ENCODE results near the gene THEM4.

The THEM4 gene

GRCh38 chr1:151831605-151832004, 77.7 kb downstream of the THEM4 start, which contains the start of gene RORC:
Gene RORC (minus strand): TSS chr1:151831802. CDS start chr1:151831764, 38 bp downstream.
- in situ Hi-C loops (cut with HindIII; ENCODE audit: low pct_ligation_motif_present, low pct_unique_long_range_greater_than_20kb, low sequenced_read_pairs): no loop called here
- no peak for DNase-seq

DNA sequence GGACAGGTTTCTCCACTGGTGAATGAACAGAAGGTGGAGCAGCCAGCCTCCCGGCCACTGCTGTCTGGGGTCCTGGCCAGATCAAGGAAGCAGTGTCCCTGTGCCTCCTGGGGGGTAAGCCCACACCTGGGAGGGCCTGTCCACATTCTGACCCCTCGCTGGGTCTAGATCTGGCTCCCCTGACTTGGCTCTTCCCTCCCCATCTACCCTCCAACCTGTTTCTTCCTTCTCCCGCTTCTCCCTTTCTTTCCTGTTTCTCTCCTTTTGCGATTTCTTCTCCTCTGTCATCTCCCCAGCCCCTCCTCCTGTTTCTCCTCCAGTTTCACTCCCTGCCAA, 78.1 kb downstream of the THEM4 start:
- DNase-seq: no peak
- in situ Hi-C loops (cut with HindIII; ENCODE audit: low pct_ligation_motif_present, low pct_unique_long_range_greater_than_20kb, low sequenced_read_pairs): no loop called here

GRCh38 chr1:151830055-151830454, 79.3 kb downstream of the THEM4 start:
- DNase-seq: no peak
- in situ Hi-C loops (cut with HindIII; ENCODE audit: low pct_ligation_motif_present, low pct_unique_long_range_greater_than_20kb, low sequenced_read_pairs): no loop called here

- in situ Hi-C loops (cut with HindIII; ENCODE audit: low pct_ligation_motif_present, low pct_unique_long_range_greater_than_20kb, low sequenced_read_pairs): no loop called here
- DNase-seq: no peak
Measured at GRCh38 chr1:151829352-151830046, 79.8 kb downstream of the THEM4 start.

DNA sequence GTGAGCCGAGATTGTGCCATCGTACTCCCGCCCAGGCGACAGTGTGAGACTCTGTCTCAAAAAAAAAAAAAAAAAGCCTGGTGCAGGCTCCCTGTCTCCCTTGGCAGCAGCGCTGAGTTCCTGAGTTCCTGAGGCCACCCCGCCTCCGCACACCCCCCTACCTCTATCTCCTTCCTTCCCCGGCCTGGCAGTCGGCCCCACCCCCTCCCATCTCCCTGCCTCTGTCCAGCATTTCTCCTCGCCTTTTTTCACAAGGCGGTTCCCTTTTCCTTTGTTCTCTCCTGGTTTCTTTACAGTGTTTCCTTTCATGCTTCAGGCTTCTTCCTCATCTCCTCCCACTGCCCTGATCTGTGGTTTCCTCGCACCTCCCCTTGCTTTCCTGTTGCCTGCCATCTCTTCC, 80.4 kb downstream of the THEM4 start:
- no peak for DNase-seq
- in situ Hi-C loops (cut with HindIII; ENCODE audit: low pct_ligation_motif_present, low pct_unique_long_range_greater_than_20kb, low sequenced_read_pairs): no loop called here

DNA sequence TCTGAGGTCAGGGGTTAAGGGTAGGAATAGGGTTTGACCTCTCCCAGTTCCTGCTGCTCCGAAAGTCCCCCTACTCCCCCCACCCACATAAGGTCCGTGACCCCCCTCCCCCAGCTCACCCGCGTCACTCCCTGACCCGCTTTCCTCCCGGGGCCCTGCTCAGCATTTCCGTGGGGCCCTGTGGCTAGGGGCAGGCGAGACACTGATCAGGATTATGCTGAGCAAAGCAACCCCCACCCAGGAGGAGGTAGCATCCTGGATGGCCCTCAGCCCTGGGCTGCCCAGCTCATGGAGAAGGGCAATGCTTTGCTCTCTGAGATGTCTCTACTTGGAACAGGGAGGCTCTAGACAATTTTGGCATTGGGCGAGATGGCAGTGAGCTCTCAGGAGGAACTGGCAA, 81.5 kb downstream of the THEM4 start:
- in situ Hi-C loops (cut with HindIII; ENCODE audit: low pct_ligation_motif_present, low pct_unique_long_range_greater_than_20kb, low sequenced_read_pairs): no loop called here
- DNase-seq: no peak

- no peak for DNase-seq
- in situ Hi-C loops (cut with HindIII; ENCODE audit: low pct_ligation_motif_present, low pct_unique_long_range_greater_than_20kb, low sequenced_read_pairs): no loop called here
Measured at GRCh38 chr1:151825751-151826660, 83.3 kb downstream of the THEM4 start.

DNA sequence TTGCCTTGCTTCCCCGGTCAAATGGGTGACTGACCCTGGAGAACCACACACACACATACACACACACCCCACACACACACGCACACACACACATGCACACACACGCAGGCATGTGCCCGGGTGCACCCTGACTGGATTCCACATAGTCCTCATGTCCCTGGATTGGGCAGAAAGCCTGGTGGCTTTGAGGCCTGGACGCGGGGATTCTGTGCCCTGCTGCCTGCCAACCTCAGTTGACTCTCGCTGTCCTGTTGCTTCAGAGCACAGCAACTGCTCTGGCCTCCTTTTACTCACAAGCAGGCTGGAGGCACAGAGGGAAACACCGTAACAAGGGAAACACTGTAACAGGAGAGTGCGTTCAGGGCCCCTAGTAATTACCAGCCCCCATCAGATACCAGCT, 84.1 kb downstream of the THEM4 start:
- DNase-seq: no peak
- in situ Hi-C loops (cut with HindIII; ENCODE audit: low pct_ligation_motif_present, low pct_unique_long_range_greater_than_20kb, low sequenced_read_pairs): no loop called here
